NOMO-1 treated with DMSO at 0.1 percent for 48 hours (cell line): ENCODE measurements around the gene USP19.

Source experiments
- DNase-seq: peaks from one replicate; lab custom pipeline; 2025; ENCODE audit not compliant: unreplicated experiment; lab: John Stamatoyannopoulos, UW

USP19 gene

GRCh38 chr3:49120438-49121131, at the start of gene USP19:
Gene USP19 (minus strand): TSS chr3:49120823. CDS start chr3:49119145, 1,678 bp downstream.
- DNase-seq, result peak; percentile 79

DNA sequence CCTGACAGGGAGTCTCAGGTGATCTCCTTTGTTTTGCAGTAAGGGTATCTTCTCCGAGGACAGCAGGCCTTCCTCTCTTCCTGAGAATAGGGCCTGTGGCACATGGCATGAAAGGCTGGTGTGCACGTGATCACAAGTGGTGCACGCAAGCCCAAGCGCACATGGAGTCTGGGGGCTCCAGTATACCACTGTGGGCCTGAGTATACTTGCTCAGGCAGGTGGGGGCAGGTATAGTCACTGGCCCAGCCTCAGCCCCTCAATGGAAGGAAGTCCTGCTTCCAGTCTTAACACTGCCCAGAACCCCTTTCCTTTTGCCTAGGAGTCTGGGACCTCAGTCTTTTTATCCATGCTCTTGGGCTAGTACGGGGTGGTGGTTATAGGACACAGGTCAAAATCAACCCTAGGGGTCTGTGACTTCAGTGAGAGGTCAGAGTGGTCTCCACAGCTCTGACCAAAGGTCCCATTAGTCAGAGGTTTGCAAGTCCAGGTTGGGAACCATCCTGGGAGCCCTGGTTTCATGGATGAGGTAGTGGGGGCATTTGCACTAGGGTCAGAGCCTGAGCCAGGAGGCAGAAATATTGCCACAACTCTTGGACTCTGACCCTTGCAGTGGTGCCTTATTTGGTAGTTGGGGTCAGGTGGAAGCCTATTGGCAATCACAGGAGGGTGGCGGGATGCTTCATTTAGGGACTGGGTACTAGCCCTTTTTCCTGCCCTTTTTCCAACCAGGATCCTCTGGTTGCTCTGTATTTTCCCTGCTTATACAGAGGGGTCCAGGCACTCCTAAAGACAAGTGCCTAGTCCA, 46.3 kb upstream of the USP19 start:
- no peak for DNase-seq

- peak; percentile 52 for DNase-seq
Measured at GRCh38 chr3:49165771-49166751, 45.4 kb upstream of the USP19 start, which contains the start of gene CCDC71. Gene CCDC71 (minus strand): TSS chr3:49166331. CDS start chr3:49164208, 2,123 bp downstream.

DNA sequence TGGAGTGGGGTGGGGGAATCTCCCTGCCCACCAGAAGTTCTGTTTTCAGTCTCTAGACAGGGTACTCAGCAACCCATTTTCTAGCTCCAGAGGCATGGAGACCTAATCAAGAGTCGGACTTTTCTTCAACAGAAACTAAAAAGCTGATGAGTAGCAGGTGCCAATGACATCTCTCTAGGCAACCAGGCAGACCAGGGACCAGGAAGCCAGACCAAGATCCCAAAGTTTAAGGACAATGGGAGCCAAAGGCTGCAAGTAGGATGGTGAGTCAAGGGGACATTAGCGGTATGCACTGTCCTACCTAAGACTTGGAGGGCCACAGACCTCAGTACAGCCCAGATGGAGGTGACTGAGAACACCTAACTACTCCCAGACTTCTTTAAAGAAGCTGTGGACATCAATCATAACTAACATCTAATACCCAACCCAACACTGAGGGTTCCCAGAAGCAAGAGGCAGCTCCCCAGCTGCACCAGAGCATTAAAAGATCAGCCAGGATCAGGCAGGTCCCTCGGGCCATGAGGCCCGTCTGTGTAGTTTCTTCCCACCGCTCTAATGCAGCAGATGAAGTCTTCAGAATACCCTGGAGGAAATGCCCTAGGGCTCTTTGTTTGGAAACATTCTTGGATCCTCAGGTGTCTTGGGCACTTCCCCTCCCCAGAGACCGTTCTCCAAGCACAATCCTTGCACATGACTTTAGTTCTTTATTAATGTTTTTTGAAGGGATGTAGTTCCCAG, 44.5 kb upstream of the USP19 start:
- no peak for DNase-seq

GRCh38 chr3:49163609-49164008, 43.0 kb upstream of the USP19 start:
- DNase-seq, result no peak

- no peak for DNase-seq
Measured at GRCh38 chr3:49162751-49163419, 42.3 kb upstream of the USP19 start.

GRCh38 chr3:49161808-49162530, 41.3 kb upstream of the USP19 start:
- peak; percentile 30 for DNase-seq

DNA sequence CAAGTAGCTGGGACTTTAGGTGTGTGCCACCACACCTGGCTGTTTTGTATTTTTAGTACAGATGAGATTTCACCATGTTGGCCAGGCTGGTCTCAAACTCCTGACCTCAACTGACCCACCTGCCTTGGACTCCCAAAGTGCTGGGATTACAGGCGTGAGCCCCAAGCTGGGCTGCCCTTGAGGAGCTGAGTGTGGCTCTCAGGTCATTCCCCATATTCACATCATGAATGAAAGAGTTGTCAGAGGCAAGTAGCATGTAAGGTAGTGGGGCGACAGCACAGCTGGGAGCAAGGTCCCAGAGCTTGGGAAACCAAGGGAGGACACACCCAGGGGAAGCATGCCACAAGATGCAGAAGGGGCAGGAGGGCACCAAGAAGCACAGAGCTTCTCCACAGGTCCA, 40.6 kb upstream of the USP19 start:
- no peak for DNase-seq

DNA sequence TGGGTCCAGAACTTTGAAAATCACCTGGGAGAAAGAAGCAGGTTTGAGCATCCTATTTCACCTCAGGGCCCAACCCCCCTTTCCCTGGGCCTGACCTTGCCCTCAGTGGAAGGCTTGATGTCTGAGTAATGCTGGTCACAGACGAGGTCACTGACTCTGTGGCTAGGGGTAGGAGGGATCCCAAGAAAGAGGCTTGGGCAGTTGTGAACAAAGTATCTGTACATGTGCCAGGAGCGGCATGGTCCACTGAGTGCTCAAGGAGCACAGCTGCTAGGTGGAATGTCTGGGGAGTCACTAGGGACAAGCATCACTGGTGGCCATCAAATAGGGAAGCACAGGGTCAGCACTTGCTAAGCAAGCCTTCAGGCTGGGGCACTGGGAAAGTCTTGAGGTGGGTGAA, 38.2 kb upstream of the USP19 start:
- DNase-seq, result no peak

DNA sequence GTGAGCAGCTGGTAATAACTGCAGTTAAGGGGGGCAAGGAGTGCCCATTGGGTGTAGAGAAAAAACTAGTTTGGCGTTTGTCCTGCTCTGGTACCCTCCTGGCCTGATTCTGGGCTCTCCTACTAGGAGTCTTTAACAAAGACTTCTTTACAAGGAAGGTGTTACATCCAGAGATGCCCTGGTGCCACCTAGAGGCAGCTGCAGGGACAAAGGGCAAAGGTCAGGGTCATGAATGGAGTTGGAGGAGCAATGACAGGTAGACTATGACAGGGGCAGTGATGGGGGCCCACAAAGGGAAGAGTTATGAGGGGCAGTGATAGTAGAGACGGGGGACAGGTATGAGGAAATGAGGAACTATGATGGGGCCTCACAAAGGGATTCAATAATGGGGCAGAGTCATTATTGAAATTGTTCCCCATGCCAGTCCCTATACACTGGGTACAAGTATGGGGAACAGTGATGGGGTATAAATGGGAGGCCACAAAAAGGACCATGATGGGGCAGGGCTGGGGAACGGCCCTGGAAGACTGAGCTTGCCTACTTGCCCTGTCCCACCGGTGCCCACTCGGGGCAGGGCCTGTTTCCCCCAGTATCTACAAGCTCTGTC, 37.6 kb upstream of the USP19 start:
- peak; percentile 40 for DNase-seq

- DNase-seq, result no peak
Measured at GRCh38 chr3:49157289-49157688, 36.7 kb upstream of the USP19 start.

GRCh38 chr3:49153349-49153912, 32.8 kb upstream of the USP19 start:
- no peak for DNase-seq

- DNase-seq, result no peak
Measured at GRCh38 chr3:49151610-49152009, 31.0 kb upstream of the USP19 start.

DNA sequence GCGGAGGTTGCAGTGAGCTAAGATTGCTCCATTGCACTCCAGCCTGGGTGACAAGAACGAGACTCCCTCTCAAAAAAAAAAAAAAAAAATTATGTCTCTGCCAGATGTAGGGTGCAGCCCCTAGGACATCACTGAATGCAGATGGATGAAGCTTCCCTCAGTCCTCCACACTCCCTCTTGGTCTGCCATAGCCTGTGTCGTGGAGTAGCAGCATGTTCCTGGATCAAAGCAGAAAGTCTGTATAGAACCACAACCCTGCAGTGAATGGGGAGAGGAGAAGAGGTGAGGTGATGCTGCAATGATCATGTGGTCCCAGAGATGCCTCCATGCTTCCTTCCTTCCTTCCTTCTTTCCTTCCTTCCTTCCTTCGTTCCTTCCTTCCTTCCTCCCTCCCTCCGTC, 27.5 kb upstream of the USP19 start:
- DNase-seq, result no peak

GRCh38 chr3:49140080-49140479, 19.5 kb upstream of the USP19 start:
- DNase-seq, result no peak

GRCh38 chr3:49135499-49135898, 14.9 kb upstream of the USP19 start:
- no peak for DNase-seq

- no peak for DNase-seq
Measured at GRCh38 chr3:49134471-49135265, 14.0 kb upstream of the USP19 start.
